ENCODE data around the gene PRKG1.

The PRKG1 gene

DNA sequence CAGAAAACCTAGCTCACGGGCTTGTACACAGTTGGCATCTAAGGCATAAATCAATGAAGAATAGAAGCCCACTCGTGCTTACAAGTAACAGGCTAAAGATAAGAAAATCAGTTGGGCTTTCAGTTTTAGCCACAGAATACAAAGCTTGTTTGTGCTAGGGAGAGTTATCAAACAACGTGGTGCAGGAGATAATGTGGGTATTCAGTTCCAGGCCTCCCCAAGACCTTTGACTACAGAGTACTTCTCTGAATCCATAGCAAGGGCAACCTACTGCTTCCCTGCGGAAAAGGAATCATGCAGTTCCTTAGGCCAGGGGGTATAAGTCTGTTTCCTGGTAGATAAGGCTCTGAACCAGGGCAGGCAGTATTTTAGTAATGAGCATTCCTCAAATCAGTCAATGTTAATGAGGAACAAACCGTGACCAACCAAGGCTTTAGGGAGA, 844.6 kb downstream of the PRKG1 start:
- no peaks in the 10 kb centered on the region for H3K9me2 ChIP-seq (replicated peaks; ENCODE audit: insufficient read depth, low read length)
- H3K4me2 ChIP-seq (ENCODE audit: low read depth, low read length, poor library complexity, severe bottlenecking), result no peak overlapping the region

DNA sequence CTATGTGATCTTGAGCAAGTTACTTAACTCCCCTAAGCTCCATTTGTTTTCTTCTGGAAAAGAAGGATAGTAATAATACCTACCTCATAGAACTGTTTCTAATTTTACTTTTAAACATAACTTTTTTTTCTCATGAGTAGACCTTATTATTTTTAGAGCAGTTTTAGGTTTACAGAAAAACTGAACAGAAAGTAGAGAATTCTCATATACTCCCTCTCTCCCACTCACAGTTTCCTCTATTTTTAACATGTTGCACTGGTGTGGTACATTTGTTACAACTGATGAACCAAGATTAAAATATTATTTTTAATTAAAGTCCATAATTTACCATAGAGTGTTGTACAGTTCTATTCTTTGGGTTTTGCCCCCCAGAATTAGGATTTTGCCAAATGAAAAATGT, 846.4 kb downstream of the PRKG1 start:
- Histone ChIP-seq H3K9me3 (ENCODE audit: insufficient read depth, low read length) (no peaks in the 10 kb centered on the region), H3F3A (ENCODE audit: insufficient read depth) (no peaks in the 10 kb centered on the region), H3K79me2 (ENCODE audit: insufficient read depth, low read length) (no peaks in the 10 kb centered on the region), H3K9ac (ENCODE audit: low read length) (no peak overlapping the region), H4K20me1 (ENCODE audit: low read depth, low read length) (no peaks in the 10 kb centered on the region), H3K4me3 (ENCODE audit: insufficient read depth, low read length, poor library complexity, severe bottlenecking) (no peak overlapping the region), H3K9me2 (replicated peaks; ENCODE audit: insufficient read depth, low read length) (no peaks in the 10 kb centered on the region), H3K27me3 (ENCODE audit: low read length) (no peaks in the 10 kb centered on the region), H3K4me2 (ENCODE audit: low read depth, low read length, poor library complexity, severe bottlenecking) (no peak overlapping the region), H2AFZ (ENCODE audit: low read depth, low read length, severe bottlenecking) (no peak overlapping the region), H3K27ac (ENCODE audit: low read depth, low read length) (no peak overlapping the region), H3K36me3 (ENCODE audit: low read length) (no peaks in the 10 kb centered on the region)
- no peak for TF ChIP-seq EZH2phosphoT487 (conservative IDR thresholded peaks at IDR 0.05; ENCODE audit: low read length)
- TF ChIP-seq, protein P1, sequence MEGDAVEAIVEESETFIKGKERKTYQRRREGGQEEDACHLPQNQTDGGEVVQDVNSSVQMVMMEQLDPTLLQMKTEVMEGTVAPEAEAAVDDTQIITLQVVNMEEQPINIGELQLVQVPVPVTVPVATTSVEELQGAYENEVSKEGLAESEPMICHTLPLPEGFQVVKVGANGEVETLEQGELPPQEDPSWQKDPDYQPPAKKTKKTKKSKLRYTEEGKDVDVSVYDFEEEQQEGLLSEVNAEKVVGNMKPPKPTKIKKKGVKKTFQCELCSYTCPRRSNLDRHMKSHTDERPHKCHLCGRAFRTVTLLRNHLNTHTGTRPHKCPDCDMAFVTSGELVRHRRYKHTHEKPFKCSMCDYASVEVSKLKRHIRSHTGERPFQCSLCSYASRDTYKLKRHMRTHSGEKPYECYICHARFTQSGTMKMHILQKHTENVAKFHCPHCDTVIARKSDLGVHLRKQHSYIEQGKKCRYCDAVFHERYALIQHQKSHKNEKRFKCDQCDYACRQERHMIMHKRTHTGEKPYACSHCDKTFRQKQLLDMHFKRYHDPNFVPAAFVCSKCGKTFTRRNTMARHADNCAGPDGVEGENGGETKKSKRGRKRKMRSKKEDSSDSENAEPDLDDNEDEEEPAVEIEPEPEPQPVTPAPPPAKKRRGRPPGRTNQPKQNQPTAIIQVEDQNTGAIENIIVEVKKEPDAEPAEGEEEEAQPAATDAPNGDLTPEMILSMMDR (IDR thresholded peaks at IDR 0.05; ENCODE audit: insufficient read depth, low read length, poor library complexity, severe bottlenecking), result no peak

More for the DNA sequence above, 844.6 kb downstream of the PRKG1 start:
- H3K4me3 ChIP-seq (ENCODE audit: insufficient read depth, low read length, poor library complexity, severe bottlenecking), result no peak overlapping the region
- no peak overlapping the region for H3K27ac ChIP-seq (ENCODE audit: low read depth, low read length)
- no peaks in the 10 kb centered on the region for H3F3A ChIP-seq (ENCODE audit: insufficient read depth)
- no peak overlapping the region for H3K9ac ChIP-seq (ENCODE audit: low read length)
- no peaks in the 10 kb centered on the region for H3K79me2 ChIP-seq (ENCODE audit: insufficient read depth, low read length)
- H3K27me3 ChIP-seq (ENCODE audit: low read length), result no peaks in the 10 kb centered on the region
- H3K9me3 ChIP-seq (ENCODE audit: insufficient read depth, low read length), result no peaks in the 10 kb centered on the region
- no peaks in the 10 kb centered on the region for H3K36me3 ChIP-seq (ENCODE audit: low read length)
- TF ChIP-seq, protein P1 (IDR thresholded peaks at IDR 0.05; ENCODE audit: insufficient read depth, low read length, poor library complexity, severe bottlenecking), result no peak
- TF ChIP-seq EZH2phosphoT487 (conservative IDR thresholded peaks at IDR 0.05; ENCODE audit: low read length), result no peak
- H4K20me1 ChIP-seq (ENCODE audit: low read depth, low read length), result no peaks in the 10 kb centered on the region
- H2AFZ ChIP-seq (ENCODE audit: low read depth, low read length, severe bottlenecking), result no peak overlapping the region

DNA sequence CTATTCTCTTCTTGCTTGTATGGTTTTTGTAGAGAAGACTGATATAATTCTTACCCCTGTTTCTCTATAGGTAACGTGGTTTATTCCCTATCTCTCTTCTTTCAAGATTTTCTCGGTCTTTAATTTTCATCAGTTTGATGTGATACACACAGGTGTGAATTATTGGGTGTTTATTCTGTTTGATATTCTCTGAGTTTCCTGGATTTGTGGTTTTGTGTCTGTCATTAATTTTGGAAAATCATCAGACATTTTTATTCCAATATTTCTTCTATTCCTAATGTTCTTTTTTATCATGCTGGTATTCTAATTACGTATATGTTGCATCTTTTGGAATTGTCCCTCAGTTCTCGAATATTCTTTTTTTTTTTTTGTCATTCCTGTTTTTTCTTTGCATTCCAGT, 850.1 kb downstream of the PRKG1 start:
- TF ChIP-seq EZH2phosphoT487 (conservative IDR thresholded peaks at IDR 0.05; ENCODE audit: low read length), result no peak
- Histone ChIP-seq H2AFZ (ENCODE audit: low read depth, low read length, severe bottlenecking) (no peak overlapping the region), H4K20me1 (ENCODE audit: low read depth, low read length) (no peaks in the 10 kb centered on the region), H3K4me3 (ENCODE audit: insufficient read depth, low read length, poor library complexity, severe bottlenecking) (no peak overlapping the region), H3K27me3 (ENCODE audit: low read length) (no peaks in the 10 kb centered on the region), H3F3A (ENCODE audit: insufficient read depth) (no peaks in the 10 kb centered on the region), H3K27ac (ENCODE audit: low read depth, low read length) (no peak overlapping the region), H3K79me2 (ENCODE audit: insufficient read depth, low read length) (no peaks in the 10 kb centered on the region), H3K9ac (ENCODE audit: low read length) (no peak overlapping the region), H3K36me3 (ENCODE audit: low read length) (no peaks in the 10 kb centered on the region), H3K9me2 (replicated peaks; ENCODE audit: insufficient read depth, low read length) (no peaks in the 10 kb centered on the region), H3K9me3 (ENCODE audit: insufficient read depth, low read length) (no peaks in the 10 kb centered on the region), H3K4me2 (ENCODE audit: low read depth, low read length, poor library complexity, severe bottlenecking) (no peak overlapping the region)

DNA sequence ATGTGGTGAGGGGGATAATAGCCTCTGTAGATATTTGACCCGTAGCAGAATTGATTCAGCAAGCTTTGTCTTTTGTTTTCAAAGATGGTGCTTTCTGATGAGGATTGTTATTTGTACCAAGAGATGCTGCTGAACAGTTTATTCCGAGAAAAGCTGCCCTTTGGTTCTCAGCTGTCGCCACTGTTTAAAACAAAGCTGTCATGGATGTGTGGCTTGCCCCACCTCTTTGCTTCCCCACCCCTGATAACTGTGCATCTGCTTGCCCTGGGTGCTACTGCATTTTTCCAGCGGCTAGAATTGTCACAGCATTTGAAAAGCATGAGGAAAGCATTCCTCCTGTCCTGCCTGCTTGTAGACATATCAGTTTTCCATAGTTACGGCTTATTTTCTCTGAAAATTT, 852.0 kb downstream of the PRKG1 start:
- H3K4me2 ChIP-seq (ENCODE audit: low read depth, low read length, poor library complexity, severe bottlenecking), result no peak overlapping the region
- no peaks in the 10 kb centered on the region for H3K36me3 ChIP-seq (ENCODE audit: low read length)
- H4K20me1 ChIP-seq (ENCODE audit: low read depth, low read length), result no peaks in the 10 kb centered on the region
- no peaks in the 10 kb centered on the region for H3K9me2 ChIP-seq (replicated peaks; ENCODE audit: insufficient read depth, low read length)
- H3F3A ChIP-seq (ENCODE audit: insufficient read depth), result no peaks in the 10 kb centered on the region
- no peak overlapping the region for H3K4me3 ChIP-seq (ENCODE audit: insufficient read depth, low read length, poor library complexity, severe bottlenecking)
- H2AFZ ChIP-seq (ENCODE audit: low read depth, low read length, severe bottlenecking), result no peak overlapping the region
- H3K9ac ChIP-seq (ENCODE audit: low read length), result no peak overlapping the region
- TF ChIP-seq, protein P1 (IDR thresholded peaks at IDR 0.05; ENCODE audit: insufficient read depth, low read length, poor library complexity, severe bottlenecking), result no peak
- TF ChIP-seq EZH2phosphoT487 (conservative IDR thresholded peaks at IDR 0.05; ENCODE audit: low read length), result no peak
- H3K9me3 ChIP-seq (ENCODE audit: insufficient read depth, low read length), result no peaks in the 10 kb centered on the region
- no peak overlapping the region for H3K27ac ChIP-seq (ENCODE audit: low read depth, low read length)
- H3K27me3 ChIP-seq (ENCODE audit: low read length), result no peaks in the 10 kb centered on the region
- no peaks in the 10 kb centered on the region for H3K79me2 ChIP-seq (ENCODE audit: insufficient read depth, low read length)
